Ramos (cell line): ENCODE measurements around the gene JADE2.

Experiments
- in situ Hi-C: fragments of 300-500 bp; cut with MboI; formaldehyde crosslinking; loops from one replicate; pipeline ENCODE4 v1.14.3; 2022; ENCODE audit warnings: low sequenced_read_pairs; ENCODE audit not compliant: unreplicated experiment

Gene JADE2

DNA sequence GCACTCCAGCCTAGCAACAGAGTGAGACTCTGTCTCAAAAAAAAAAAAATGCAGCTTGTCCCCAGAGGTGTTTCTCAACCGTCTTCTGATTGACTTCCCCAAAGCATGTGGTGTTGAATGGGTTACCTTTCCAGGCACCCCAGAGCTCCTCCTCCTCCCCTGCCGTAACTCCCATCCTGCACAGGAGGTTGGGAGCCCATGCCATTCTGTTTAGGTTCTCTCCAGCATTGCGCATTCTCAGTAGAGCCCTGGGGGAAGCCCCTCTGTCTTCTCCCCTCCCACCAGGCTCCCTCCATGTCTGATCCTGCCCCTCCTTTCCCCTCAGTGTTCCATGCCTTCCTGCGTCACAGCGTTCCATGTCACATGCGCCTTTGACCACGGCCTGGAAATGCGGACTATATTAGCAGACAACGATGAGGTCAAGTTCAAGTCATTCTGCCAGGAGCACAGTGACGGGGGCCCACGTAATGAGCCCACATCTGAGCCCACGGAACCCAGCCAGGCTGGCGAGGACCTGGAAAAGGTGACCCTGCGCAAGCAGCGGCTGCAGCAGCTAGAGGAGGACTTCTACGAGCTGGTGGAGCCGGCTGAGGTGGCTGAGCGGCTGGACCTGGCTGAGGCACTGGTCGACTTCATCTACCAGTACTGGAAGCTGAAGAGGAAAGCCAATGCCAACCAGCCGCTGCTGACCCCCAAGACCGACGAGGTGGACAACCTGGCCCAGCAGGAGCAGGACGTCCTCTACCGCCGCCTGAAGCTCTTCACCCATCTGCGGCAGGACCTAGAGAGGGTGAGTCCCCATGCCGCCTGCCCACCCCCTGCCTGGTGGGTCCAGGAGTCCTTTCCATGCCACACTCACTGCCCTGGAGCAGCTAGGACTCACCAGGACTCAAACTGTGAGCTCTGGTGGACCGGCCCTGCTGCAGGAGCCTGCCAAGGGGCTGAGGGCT is 40.6 kb downstream of the JADE2 start:
- in situ Hi-C loops: no loop called here

DNA sequence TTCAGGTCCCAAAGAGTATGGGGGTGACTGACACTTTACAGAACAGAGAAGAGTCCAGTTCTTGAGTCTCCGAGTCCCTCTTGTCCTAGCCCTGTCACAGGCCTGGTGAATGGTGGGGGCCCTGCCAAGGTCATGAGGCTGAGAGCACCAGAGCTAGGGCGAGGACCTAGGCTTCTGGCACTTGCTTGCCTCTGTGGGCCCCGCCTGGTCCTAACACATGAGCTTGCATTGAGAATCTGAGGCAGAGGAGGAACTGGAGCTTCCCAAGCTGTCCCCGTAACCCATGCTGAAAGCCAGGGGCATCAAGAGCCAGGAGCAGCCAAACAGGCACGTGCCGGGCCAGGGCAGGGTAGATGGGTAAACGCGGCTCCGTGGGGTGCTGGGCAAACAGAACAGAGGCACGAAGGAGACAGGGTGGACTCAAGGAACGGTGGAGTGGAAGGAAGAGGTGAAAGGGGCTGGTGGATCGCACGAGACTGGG is 41.3 kb downstream of the JADE2 start:
- in situ Hi-C loops: no loop called here

DNA sequence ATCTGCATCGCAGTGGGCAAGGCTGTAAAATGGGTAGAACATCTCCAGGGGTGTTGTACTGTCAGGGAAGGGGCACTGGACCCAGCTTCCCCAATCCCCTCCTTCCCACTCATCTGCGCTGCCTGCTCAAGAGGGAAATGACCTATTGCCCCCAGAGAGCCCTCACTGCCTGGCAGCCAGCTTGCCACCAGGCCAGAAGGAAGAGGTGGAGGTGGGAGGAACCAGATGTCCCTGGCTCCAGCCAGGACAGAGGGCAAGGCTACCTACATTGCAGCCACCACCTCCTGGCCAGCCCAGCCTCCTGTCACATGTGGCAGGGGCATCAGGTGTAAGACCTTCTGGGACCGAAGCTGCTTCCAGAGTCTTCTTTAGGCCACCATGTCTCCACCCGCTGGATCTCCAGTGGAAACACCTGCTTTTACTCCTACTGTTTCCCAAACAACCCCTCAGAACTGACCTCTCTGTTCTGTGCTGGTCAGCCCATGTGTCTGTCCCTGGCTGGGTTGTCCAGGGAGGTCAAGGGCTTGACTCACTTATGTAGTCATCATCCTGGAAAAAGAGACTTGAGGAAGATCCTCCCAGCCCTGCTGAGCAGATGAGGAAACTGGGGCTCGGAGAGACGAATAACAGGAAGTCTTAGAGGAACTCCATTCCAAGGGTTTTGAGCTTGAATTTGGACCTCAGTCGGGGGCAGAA is 42.3 kb downstream of the JADE2 start:
- in situ Hi-C loops: no loop called here

DNA sequence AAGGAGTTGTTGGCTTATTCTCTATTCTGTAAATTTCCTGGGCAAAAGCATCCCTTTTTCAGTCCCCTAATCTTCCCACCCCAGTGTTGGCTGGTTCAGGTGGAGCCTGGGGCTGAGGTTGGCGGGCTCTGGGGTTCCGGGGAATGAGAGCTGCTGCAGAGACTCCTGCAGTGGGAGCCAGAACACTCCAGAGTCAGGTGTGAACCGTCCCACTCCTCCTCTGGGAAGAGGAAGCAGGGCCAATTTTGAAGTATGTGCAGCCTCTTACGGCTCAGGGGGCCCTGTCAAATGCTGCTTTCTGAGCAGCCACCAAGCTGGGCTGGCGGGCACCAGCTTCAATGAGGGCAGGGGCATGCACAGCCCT is 42.8 kb downstream of the JADE2 start:
- in situ Hi-C loops: no loop called here

DNA sequence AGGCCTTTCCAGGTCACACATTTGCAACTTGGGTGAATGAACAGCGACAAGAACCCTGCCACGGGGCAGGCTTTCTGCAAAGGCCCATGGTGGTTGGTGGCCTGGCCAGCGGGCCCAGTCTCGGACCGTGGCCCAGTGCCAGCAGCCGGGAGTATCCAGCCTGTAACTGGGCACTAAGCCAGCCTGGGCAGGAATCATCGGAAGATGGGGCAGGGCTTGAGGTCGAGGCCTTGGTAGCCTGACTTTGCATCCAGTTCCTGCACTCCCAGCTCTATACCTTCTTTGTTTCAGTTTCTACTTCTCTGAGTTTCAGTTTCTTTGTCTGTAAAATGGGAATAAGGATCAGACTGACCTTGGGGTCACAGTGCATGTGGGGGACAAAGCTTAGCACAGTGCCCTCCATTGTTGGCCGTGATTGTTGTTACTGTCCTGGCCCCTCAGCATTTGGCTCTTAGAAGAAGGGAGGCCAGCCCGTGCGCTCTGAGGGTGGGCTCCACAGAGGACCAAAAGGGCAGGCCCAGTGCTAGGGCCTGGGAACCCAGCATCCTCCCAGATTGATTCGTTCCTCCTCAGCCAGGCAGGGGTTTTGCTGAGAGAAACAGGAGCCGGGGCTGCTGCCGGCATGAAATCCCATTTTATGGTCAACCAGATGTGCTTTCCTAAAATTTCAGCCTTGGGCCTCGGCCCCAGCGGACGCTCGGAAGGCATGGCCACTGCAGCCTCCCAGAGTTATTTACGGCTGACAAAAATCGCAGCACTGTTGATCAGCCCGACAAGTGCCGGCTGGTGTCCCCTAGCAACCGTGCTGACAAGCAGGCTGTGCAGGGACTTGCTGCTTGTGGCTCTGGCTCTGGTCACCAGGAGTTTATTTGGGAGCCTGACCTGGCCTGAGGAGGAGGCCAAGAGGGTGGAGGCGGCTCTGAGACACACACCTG is 43.6 kb downstream of the JADE2 start:
- in situ Hi-C loops: no loop called here

DNA sequence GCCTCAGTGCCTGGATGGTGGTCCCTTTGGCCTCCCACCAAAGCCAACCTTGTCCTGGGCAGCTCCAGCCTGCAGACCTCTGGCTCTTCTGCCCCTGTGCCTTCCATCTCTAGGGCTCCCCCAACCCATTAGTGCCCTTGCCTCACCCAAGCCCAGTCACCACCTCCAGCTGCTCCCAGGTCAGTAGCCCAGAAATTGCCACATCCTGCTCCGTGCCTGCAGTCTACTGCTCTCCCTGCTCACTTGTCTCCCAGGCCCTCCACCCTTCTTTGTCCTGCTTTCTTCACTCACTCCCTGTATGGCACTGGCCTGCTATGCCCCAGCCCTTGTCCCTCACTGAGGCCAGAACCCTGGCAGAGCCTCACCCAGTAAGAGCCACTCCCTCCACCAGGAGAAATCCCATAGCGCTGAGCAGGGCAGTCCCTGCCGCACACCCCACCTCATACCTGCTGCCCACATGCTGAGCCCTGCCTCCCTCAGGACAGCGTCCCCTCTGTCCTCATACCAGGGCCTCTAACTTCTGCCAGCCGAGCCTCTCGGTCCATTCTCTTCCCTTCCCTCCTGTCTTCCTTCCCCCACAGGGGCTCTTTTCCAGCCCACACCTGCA is 44.4 kb downstream of the JADE2 start:
- in situ Hi-C loops: no loop called here

DNA sequence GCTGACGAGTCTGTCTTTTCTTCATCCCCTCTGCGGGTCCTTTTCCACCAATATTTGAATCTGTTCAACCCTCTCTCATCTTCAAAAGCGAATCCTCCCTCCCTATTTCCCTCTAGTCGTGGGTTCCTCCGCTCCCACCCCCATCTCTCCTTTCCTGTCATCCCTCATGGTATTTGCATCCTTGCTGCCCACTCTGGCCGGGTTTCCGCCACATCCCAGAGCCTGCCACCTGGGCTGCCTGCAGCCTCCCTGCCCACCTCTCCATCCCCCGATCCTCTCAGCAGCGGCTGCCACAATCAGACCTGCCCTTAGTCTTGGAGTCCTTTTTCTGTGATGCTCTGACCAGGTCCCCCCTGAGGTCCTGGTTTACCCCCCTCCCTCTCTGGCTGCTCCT is 44.9 kb downstream of the JADE2 start:
- in situ Hi-C loops: no loop called here

DNA sequence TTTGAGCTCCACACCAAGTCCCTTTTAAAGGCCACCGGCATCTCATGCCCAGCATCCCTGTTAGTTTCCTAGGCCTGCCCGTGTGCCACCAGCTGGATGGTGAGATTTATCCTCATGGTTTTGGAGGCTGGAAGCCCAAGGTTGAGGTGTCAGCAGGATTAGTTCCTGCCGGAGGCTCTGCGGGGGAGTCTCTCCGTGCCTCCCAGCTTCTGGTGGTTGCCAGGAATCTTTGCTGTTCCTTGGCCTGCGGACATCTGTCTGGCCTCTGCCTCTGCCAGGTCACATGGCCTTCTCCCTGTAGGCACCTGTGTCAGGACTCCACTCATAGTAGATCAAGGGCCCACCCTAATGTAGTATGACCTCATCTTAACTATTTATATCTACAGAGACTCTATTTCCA is 45.4 kb downstream of the JADE2 start:
- in situ Hi-C loops: no loop called here

DNA sequence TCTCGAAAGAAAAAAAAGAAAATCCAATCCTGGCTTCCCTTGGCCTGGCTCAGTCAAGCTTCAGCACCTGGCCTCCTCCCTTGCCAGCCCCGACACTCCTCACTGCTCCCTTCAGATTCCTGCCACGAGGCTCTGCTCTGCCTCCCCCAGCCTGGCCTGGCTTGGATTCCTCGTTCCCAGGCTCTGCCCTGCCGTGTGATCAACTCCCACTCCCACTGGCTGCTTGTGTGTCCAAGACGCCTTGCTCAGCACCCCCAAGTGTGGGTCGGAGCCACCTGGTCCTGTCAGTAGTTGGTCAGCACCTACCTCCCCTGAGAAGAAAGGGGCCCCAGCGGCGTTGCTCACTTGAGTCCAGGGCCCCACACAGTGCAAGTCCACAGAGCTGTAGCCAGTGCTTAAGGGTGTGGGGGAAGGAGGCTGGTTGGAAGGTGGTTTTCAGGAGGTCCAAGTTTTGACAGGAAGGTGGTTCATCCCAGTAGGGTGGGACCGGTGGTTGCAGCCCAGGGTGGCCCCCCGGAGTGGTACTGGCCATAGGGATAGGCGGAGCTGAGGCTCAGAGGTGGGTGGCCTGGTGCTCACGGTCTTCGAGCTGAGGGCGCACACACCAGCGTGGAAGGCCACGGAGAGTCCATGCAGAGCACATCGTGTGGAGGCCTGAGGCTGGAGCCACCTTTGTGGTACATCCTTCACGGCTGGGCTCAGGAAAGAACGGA is 46.4 kb downstream of the JADE2 start:
- in situ Hi-C loops: no loop called here

DNA sequence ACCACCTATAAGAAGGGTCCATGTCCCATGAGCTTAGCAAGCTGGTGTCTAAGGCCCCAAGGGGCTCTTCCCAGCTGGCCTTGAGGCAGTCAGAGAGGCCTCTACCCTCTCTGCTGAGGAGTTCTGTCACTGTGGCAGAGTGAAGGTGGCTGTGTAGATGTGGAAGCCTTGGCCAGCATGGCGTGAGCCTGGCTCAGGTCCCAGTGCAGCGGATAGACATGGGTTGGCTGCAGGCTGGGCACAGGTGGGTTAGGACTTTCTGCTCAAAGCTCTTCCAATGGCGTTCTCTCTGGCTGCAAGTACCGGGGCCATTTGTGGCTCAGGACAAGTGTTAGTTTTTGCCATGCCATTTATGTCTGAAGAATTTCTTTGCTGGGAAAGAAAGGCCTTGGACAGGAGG is 47.3 kb downstream of the JADE2 start:
- in situ Hi-C loops: no loop called here

DNA sequence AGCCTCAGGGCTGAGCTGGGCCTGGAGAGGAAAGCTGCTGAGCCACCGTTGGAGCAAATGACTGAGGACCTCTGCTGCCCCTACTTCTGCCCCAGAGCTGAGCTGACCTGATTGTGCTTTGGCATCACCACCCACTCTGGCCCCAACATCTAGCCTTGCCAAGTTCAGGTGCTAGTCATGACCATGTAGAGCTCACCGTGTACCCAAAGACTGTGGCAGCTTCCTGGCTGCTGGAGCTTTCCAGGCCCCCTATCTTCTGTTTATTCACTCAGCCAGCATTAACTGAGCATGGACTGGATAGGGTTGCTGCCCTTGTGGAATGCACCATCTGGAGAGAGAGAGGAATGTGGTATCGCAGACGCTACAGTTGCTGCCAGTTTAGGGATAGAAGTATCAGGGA is 49.1 kb downstream of the JADE2 start:
- in situ Hi-C loops: no loop called here

DNA sequence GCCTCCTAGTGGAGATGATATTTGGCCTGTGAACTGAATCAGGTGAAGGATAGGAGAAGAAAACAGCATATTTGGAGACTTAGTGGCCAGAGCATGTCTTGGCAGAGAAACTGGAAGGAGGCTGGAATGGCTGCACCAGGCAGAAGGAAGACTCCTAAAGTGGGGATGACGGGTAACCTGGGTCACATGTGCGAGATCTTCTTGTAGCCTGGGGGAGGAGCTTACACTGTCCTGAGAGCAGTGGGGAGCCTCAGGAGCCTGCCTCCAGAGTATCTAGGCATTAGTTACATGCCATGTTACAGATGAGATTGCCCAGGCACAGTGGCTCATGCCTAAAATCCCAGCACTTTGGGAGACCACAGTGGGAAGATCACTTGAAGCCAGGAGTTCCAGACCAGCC is 49.8 kb downstream of the JADE2 start:
- in situ Hi-C loops: loop anchor here (25.0 kb wide), 1 partner anchor 388 kb away; the partner anchor contains the start of gene SKP1

DNA sequence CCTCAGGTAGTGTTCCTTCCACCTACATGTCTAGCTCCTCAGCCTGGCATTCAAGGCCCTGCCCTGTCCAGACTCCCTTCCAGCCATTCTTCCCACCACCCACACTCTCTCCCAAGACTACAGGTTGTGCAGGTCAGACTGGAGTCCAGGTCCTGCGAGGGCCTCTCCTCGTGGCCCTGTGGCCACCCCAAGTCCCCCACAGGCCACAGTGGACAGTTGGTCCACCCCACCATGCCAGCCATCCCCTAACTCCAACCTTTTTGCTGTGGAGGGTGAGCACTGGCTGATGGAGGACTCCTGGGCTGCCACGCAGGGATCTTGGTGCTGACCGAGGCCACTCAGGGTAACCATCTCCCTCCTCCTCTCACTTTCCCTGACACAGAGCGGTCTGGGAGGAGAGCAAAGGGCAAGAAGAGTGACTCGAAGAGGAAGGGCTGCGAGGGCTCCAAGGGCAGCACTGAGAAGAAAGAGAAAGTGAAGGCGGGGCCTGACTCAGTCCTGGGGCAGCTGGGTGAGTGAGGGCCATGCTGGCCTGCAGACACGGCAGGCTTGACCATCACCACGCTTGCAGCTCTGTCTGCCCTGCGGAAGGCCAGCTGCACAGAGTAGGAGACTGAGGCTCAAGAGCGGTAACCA is 51.0 kb downstream of the JADE2 start:
- in situ Hi-C loops: loop anchor here (25.0 kb wide), 1 partner anchor 389 kb away; the partner anchor contains the start of gene SKP1

DNA sequence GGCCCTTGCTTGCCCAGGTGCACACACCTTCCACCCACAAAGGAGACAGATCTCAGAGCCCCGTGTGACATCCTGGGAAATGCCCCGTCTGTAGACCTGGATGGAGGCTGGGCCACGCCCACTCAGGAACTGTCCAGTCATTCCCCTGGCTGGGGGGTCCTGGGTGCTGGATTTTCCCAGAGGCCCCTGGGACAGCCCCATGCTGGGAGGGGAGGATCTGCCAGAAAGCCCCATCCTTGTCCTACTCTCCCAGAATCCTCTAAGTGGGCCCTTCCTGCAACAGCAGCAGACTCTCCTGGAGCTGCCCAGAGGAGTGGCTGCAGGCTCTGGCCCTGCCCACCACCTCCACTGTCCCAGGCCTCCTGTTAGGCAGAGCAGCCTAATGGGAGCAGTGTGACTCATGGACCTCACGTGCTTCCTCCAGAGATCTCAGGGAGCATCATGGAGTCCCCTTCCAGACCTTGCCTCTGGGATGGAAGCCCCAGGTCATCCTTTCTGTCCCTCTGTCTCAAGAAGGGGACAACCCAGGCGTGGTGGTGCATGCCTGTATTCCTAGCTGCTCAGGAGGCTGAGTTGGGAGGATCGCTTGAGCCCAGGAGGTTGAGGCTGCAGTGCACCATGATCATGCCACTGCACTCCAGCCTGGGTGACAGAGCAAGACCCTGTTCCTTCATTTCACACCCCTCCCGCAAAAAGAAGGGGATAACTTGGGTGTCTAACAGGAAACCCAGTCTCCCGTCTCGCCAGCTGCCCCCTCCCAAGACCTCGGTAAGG is 51.7 kb downstream of the JADE2 start:
- in situ Hi-C loops: loop anchor here (25.0 kb wide), 1 partner anchor 390 kb away; the partner anchor contains the start of gene SKP1

DNA sequence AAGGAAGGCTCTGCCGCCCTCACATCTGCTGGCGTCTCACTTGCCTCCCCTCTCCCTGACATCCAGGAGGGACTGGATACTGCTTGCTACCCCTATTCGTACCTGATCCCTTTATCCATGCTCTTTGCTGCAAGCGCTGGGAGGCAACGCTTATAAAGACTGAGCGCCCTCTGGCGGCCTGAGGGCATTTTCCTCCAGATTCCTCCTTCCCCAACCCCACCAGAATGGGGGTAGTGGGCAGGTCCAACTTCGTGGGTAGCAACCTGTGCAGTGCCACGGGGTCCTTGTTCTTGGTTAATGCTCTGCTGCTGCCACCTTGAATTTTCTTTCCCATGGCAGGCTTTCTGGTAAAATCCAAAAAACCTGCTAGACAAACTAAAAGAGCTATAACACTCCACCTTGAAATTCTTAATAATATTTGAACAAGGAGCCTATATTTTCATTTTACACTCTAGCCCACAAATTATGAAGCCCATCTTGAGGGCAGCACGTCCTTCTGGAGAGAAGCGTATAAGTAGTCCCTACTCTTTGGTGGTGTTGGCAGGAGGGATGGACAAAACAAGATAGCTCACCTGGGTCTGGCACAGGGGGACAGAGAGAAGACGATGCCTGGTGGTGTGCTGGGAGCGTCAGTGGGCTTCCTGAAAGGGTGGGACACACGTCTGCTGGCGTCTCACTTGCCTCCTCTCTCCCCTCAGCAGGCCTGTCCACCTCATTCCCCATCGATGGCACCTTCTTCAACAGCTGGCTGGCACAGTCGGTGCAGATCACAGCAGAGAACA is 52.5 kb downstream of the JADE2 start:
- in situ Hi-C loops: loop anchor here (25.0 kb wide), 1 partner anchor 391 kb away; the partner anchor contains the start of gene SKP1

DNA sequence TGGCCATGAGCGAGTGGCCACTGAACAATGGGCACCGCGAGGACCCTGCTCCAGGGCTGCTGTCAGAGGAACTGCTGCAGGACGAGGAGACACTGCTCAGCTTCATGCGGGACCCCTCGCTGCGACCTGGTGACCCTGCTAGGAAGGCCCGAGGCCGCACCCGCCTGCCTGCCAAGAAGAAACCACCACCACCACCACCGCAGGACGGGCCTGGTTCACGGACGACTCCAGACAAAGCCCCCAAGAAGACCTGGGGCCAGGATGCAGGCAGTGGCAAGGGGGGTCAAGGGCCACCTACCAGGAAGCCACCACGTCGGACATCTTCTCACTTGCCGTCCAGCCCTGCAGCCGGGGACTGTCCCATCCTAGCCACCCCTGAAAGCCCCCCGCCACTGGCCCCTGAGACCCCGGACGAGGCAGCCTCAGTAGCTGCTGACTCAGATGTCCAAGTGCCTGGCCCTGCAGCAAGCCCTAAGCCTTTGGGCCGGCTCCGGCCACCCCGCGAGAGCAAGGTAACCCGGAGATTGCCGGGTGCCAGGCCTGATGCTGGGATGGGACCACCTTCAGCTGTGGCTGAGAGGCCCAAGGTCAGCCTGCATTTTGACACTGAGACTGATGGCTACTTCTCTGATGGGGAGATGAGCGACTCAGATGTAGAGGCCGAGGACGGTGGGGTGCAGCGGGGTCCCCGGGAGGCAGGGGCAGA is 53.3 kb downstream of the JADE2 start:
- in situ Hi-C loops: loop anchor here (25.0 kb wide), 1 partner anchor 391 kb away; the partner anchor contains the start of gene SKP1
